Upper lobe of left lung (tissue), 4 donors: ENCODE measurements around the gene ASB3.
"Not testable (repeated sequence)": the region's sequence is repeated elsewhere in the genome, so short reads cannot be mapped to it uniquely, and the experiment has no call there.

Source experiments
- CTCF ChIP-seq, 6 experiments: fragments of 450-650 bp in 4 of 6; fragments of 200-600 bp in 2 of 6; sonication (generic) in 2 of 6; IDR thresholded peaks; one replicate each; pipeline ENCODE4 v1.5.1; 2016 to 2019; ENCODE audit warnings: antibody characterized with exemption in 6 of 6
- EP300 ChIP-seq, 4 donors: sonication (generic); formaldehyde crosslinking; IDR thresholded peaks; one replicate each; pipeline ENCODE4 v1.5.1; 2017; ENCODE audit warnings: antibody characterized with exemption in 4 of 4, control low read depth in 2 of 4
- POLR2A ChIP-seq, 4 donors: fragments of 450-650 bp; IDR thresholded peaks; one replicate each; pipeline ENCODE4 v1.5.1; 2016 to 2017; ENCODE audit warnings: antibody characterized with exemption in 4 of 4, mild to moderate bottlenecking in 2 of 4
- POLR2AphosphoS5 ChIP-seq, 2 donors: sonication (generic); formaldehyde crosslinking; IDR thresholded peaks; one replicate each; pipeline ENCODE4 v1.5.1; 2017; ENCODE audit warnings: antibody characterized with exemption in 2 of 2

- not testable (repeated sequence) for TF ChIP-seq CTCF, POLR2A, EP300, POLR2AphosphoS5 (IDR thresholded peaks at IDR 0.05)
These were observed 43.2 kb upstream of the ASB3 start for GRCh38 chr2:53829980-53830290.
